CD4-positive, alpha-beta T cell (primary cell): Measurements from ENCODE around the gene CADM2. TPM values are rescaled to one million over a fixed set of nuclear protein-coding genes. Genes with fewer than 3 reads are reported as not detected.

Experiments used
- ATAC-seq: fragments of 200-7000 bp; cut with Tn5 transposase; one replicate; pipeline ENCODE4 v1.10.0; 2022; ENCODE audit warnings: mild to moderate bottlenecking; ENCODE audit not compliant: poor library complexity
- CTCF ChIA-PET: fragments of 350-600 bp; sonication (Branson Sonifier 250); formaldehyde crosslinking; loops from one replicate; lab custom pipeline; 2021; ENCODE audit warnings: antibody characterized with exemption, inconsistent platforms; lab: Charles Lee
- POLR2A ChIA-PET: fragments of 350-600 bp; sonication (Branson Sonifier 250); formaldehyde crosslinking; loops from one replicate; lab custom pipeline; 2021; ENCODE audit warnings: antibody characterized with exemption, inconsistent platforms; lab: Charles Lee
- DNase-seq, 14 experiments: peaks; one replicate each; pipeline ENCODE4 v3.0.0-alpha.2; 2013 to 2020; ENCODE audit warnings: mixed read lengths in 2 of 14
- H3K27ac ChIP-seq, 2 donors: one replicate each; pipeline versions ENCODE4 v1.5.1 to v1.7.0; 2013; ENCODE audit warnings: low read length in 2 of 2, low read depth in 1 of 2, mild to moderate bottlenecking in 1 of 2
- H3K27me3 ChIP-seq, 2 experiments: 1 replicate in 1 of 2; 2 replicates in 1 of 2; pipeline versions ENCODE4 v1.6.1 to v1.7.0; 2013; ENCODE audit warnings: low read length in 2 of 2, control low read depth in 1 of 2, mild to moderate bottlenecking in 1 of 2, moderate library complexity in 1 of 2; ENCODE audit not compliant: insufficient read depth in 2 of 2, control insufficient read depth in 1 of 2
- H3K36me3 ChIP-seq: one replicate; pipeline ENCODE4 v1.6.1; 2013; ENCODE audit warnings: low read length, control low read depth; ENCODE audit not compliant: insufficient read depth
- H3K4me1 ChIP-seq: one replicate; pipeline ENCODE4 v1.6.1; 2013; ENCODE audit warnings: low read length, control low read depth; ENCODE audit not compliant: insufficient read depth
- H3K4me3 ChIP-seq: one replicate; pipeline ENCODE4 v1.5.1; 2013; ENCODE audit warnings: mild to moderate bottlenecking, low read length, moderate library complexity
- H3K9me3 ChIP-seq, 2 experiments: 1 replicate in 1 of 2; 2 replicates in 1 of 2; pipeline versions ENCODE4 v1.6.1 to v1.7.0; 2013; ENCODE audit warnings: low read length in 2 of 2, mild to moderate bottlenecking in 2 of 2, control low read depth in 1 of 2, moderate library complexity in 1 of 2; ENCODE audit not compliant: control insufficient read depth in 1 of 2, insufficient read depth in 1 of 2
- H3K27ac Mint-ChIP-seq: one replicate; pipeline ENCODE4 v1.8.0; 2020; ENCODE audit warnings: mixed read lengths
- H3K27me3 Mint-ChIP-seq: one replicate; pipeline ENCODE4 v1.8.0; 2021; ENCODE audit warnings: mixed read lengths
- H3K36me3 Mint-ChIP-seq: one replicate; pipeline ENCODE4 v1.8.0; 2021; ENCODE audit warnings: low read depth, mixed read lengths
- H3K4me1 Mint-ChIP-seq: one replicate; pipeline ENCODE4 v1.8.0; 2021; ENCODE audit warnings: low read depth, mixed read lengths
- H3K4me3 Mint-ChIP-seq: one replicate; pipeline ENCODE4 v1.8.0; 2020; ENCODE audit warnings: mild to moderate bottlenecking, mixed read lengths
- H3K9me3 Mint-ChIP-seq: one replicate; pipeline ENCODE4 v1.8.0; 2020; ENCODE audit warnings: mixed read lengths
- intact Hi-C, 2 experiments: fragments of 100-400 bp; cut with DNase I in 1 of 2; cut with micrococcal nuclease in 1 of 2; formaldehyde crosslinking; loops; one replicate each; pipeline versions ENCODE4 v1.15.1 to v1.9.0; 2023 to 2025; cut with DNase I, micrococcal nuclease
- total RNA-seq, 174 experiments: library from RNA in 2 of 174; stranded (reverse) in 2 of 174; gene quantifications; one replicate each; pipeline ENCODE4 v1.2.3 and lab custom pipeline; 2021 to 2026
- TF ChIP-seq, protein P1 (sequence below): fragments of 200-600 bp; IDR thresholded peaks from one replicate; pipeline ENCODE4 v1.8.0; 2022; ENCODE audit warnings: antibody characterized with exemption, mild to moderate bottlenecking

CADM2 gene
- total RNA-seq, 2 experiments from 2014 or later = 0.03 to 0.11 TPM

DNA sequence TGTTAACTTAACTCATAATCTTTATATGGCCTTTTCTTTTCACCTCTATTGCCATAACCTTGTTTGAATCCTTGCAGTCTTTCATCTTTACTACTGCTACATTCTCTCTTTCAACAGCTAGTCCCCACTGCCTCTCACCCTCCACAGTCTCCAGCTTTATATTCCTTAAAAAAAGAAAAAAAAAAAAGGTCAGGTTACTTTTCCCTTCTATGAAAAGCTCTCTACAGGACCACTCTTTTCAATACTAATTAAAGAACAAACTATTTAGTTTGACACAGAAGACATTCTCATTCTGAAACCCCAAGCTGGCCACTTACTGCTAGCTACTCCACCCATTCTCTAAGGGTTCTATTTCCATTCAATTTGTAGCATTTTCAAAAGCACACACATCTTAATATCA is 25.6 kb downstream of the CADM2 start:
- H3K9me3 Mint-ChIP-seq = no peaks in the 10 kb centered on the region
- peaks cover 0 to 3% of the 10 kb centered on the region in 2 experiments for H3K9me3 ChIP-seq
- ChIA-PET POLR2A (no interaction called here), CTCF (no interaction called here)
- intact Hi-C loops = no loop called here
- H3K27ac Mint-ChIP-seq = no peak overlapping the region
- ATAC-seq (no peak), DNase-seq (no peak)
- TF ChIP-seq, protein P1, sequence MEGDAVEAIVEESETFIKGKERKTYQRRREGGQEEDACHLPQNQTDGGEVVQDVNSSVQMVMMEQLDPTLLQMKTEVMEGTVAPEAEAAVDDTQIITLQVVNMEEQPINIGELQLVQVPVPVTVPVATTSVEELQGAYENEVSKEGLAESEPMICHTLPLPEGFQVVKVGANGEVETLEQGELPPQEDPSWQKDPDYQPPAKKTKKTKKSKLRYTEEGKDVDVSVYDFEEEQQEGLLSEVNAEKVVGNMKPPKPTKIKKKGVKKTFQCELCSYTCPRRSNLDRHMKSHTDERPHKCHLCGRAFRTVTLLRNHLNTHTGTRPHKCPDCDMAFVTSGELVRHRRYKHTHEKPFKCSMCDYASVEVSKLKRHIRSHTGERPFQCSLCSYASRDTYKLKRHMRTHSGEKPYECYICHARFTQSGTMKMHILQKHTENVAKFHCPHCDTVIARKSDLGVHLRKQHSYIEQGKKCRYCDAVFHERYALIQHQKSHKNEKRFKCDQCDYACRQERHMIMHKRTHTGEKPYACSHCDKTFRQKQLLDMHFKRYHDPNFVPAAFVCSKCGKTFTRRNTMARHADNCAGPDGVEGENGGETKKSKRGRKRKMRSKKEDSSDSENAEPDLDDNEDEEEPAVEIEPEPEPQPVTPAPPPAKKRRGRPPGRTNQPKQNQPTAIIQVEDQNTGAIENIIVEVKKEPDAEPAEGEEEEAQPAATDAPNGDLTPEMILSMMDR = no peak
- H3K27me3 ChIP-seq = no peaks in the 10 kb centered on the region
- H3K4me3 Mint-ChIP-seq = no peak overlapping the region
- no peaks in the 10 kb centered on the region for H3K4me1 ChIP-seq
- no peaks in the 10 kb centered on the region for H3K36me3 ChIP-seq
- H3K4me1 Mint-ChIP-seq = no peaks in the 10 kb centered on the region
- H3K36me3 Mint-ChIP-seq = no peaks in the 10 kb centered on the region
- H3K4me3 ChIP-seq = no peak overlapping the region
- no peak overlapping the region for H3K27ac ChIP-seq
- H3K27me3 Mint-ChIP-seq = no peaks in the 10 kb centered on the region

GRCh38 chr3:84985795-84986194 is 27.0 kb downstream of the CADM2 start:
- ChIA-PET POLR2A (no interaction called here), CTCF (no interaction called here)
- Mint-ChIP-seq H3K27ac (no peak overlapping the region), H3K4me3 (no peak overlapping the region), H3K27me3 (no peaks in the 10 kb centered on the region), H3K36me3 (no peaks in the 10 kb centered on the region), H3K9me3 (no peaks in the 10 kb centered on the region), H3K4me1 (no peaks in the 10 kb centered on the region)
- Histone ChIP-seq H3K36me3 (no peaks in the 10 kb centered on the region), H3K27me3 (no peaks in the 10 kb centered on the region), H3K27ac (no peak overlapping the region), H3K9me3 (peaks cover 0 to 3% of the 10 kb centered on the region in 2 experiments), H3K4me1 (no peaks in the 10 kb centered on the region), H3K4me3 (no peak overlapping the region)
- no peak for ATAC-seq
- intact Hi-C loops = no loop called here
- no peak for DNase-seq
- TF ChIP-seq, protein P1 = no peak

DNA sequence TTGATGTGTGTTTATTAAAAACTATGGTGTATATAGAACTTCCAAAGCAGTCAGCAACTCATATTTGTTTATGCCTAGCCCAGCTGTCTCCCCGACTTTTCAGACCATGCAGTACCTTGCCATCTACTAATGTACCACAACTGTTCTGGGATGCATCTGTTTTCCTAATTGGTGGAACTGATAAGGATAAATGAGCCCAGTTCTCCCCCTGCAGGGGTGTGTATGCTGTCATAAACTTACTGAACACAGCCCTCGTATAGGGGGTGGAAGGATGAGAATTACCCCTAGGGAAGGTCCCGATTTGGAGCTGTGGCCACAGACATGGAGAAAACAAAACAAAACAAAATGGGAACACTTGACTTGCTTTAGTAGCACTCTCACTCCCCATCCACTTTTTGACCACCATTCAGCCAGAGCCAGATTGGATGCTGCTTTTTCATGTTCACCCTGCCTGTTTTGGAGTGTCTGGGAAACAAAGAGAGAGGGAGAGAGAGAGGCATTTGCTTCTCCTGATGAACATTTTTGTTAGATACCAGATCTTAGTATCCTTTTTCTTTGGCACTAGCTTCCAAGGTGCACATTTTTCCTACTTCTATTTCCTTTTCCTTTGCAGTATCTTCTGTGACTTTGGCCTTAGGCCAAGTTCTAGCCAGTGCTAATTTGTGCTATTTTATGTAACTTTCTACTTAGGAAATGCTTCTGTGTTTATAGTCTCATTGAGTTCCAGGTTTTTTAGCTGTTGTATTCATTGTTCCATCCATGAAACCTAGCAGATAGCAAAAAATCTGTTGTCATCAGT is 29.1 kb downstream of the CADM2 start:
- no peaks in the 10 kb centered on the region for H3K36me3 Mint-ChIP-seq
- no peak overlapping the region for H3K4me3 ChIP-seq
- TF ChIP-seq, protein P1 = no peak
- H3K9me3 Mint-ChIP-seq = no peaks in the 10 kb centered on the region
- POLR2A ChIA-PET = no interaction called here
- no peaks in the 10 kb centered on the region for H3K27me3 ChIP-seq
- H3K27me3 Mint-ChIP-seq = no peaks in the 10 kb centered on the region
- H3K27ac ChIP-seq = no peak overlapping the region
- DNase-seq (no peak), ATAC-seq (no peak)
- no peak overlapping the region for H3K4me3 Mint-ChIP-seq
- intact Hi-C loops = no loop called here
- CTCF ChIA-PET = no interaction called here
- no peaks in the 10 kb centered on the region for H3K4me1 ChIP-seq
- peaks cover 0 to 8% of the 10 kb centered on the region in 2 experiments for H3K9me3 ChIP-seq
- no peaks in the 10 kb centered on the region for H3K4me1 Mint-ChIP-seq
- no peak overlapping the region for H3K27ac Mint-ChIP-seq
- no peaks in the 10 kb centered on the region for H3K36me3 ChIP-seq
